Measurements from ENCODE around the gene ARF1.

The ARF1 gene

DNA sequence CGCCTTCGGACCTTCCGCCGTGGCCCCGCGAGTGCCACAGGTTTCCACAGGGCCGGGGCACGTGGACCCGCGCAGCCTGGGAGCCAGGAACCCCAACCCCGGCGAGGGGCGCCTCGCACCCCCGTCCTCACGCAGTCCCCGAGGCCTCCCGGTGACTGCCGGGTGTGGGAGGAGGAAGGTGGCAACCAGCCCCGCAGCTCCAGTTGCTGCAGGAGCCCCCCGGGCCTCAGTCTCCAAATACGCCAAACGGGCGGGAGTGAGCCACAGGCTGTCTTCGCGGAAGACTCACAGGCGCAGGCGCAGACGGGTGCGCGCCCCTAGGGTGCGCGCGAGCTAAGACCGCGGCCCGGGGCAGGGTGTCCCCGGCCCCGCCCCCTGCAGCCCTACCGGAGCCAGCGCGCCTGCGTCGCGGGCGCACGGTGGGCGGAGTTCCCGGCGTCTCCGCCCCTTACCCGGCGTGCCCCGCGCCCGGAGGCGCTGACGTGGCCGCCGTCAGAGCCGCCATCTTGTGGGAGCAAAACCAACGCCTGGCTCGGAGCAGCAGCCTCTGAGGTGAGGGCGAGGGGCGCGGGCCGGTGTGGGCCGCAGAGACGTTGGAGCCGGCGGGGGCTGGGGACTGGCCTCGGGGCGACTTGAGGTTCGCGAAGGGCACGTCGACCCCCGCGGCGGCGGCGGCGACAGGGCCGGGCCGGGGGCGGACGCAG, at the start of gene ARF1:
TSS of gene ARF1 (plus strand) at position 495 of the 704 bp plus-strand sequence. CDS start 14,407 bp downstream, outside the sequence.
- peak; percentile 82 to 95 (median 86) for DNase-seq

DNA sequence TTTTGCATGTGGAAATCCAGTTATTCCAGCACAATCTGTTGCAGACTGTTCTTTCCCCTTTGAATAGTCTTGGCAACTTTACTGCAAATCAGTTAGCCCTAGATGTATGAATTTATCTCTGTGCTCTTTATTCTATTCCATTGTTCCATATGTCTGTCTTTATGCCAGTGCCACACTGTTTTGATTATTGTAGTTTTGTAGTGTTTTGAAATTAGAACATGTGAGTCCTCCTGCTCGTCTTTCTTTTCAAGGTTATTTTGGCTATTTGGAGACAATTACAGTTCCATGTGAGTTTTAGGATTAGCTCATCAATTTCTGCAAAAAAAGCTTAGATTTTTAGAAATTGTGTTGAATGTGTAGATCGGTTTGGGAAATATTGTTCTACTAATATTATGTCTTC, 49.1 kb upstream of the ARF1 start:
- no peak for DNase-seq

DNA sequence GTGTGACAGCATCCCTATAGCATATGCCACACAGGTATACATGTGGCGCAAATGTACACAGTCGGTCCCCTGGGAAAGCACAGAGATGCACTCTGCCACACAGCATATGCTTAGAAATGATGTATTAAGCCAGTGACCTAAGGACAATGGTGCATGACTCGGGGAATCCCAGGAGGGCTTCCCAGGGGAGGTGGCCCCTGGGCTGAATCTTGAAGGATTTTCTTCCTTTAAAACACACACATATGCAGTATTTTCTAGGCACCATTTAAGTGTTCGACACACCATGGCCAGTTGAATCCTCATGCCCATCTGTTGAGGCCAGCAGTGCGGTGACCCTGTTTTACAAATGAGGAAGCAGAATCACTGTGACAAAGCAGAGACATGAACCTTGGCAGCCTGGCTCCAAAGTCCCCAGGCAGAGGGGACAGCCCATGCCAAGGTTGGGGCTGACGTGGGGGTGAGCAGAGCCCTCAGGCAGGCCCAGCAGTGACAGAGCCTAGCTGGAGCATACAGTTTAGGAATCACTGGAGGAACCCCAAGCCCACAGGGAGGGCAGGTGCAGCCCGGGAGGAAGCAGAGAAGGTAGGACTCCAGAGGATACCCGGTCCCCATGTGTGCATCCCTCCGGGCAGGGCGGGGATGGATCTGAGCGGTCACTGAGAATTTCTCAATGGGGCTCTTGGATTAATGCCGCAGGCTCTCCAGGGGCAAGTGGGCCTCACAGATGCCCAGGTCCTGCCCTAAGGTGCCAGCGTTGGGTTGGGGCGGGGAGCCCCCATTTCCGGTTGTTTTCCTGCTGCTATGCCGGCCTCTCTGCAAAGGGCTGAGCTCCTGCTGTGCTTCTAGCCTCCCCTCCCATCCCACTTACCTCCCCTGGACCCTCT, 47.3 kb upstream of the ARF1 start:
- no peak for DNase-seq

DNA sequence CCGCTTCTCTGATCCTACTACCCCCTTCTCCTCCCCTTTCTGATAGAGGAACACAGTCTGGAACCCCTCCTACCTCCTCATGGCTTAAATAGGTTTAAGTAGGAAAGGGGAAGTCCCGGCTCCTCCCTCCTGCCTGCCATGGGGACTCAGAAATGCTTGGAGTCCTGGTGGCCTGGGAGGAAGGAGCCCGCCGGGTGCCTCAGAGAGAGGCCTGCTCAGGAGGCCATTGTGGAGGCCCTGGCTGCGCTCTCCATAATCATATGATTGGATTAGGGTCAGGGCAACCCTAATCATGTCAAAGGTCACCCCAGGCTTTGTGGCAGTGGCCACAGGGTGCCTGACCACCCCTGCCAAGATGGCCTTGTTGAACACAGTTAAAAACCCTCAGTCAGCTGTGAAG, 46.7 kb upstream of the ARF1 start:
- no peak for DNase-seq

DNA sequence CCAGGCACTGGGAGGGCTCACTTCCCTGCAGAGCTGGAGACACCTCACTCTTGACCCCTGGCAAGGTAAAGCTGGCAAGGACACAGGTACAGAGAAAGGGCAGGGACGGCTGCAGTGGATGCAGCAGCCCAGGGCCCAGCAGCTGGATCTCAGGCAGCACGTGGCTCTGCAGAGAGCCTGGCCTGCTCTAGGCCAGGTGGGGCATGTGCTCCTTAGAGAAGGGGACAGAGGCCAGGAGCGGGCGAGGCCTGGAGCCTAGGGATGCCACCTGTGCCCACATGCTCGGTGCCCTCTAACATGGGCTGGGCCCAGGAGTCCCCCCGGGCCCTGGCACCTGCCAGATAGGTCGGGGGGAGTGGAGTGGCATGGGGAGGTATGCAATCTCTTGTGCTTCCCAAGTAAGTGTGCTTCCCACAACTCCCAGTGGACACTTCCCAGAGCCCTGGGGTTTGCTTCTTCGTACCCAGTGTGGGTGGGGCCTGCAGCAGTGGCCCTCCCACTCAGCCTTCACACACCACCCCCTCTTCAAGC, 45.7 kb upstream of the ARF1 start:
- no peak for DNase-seq

DNA sequence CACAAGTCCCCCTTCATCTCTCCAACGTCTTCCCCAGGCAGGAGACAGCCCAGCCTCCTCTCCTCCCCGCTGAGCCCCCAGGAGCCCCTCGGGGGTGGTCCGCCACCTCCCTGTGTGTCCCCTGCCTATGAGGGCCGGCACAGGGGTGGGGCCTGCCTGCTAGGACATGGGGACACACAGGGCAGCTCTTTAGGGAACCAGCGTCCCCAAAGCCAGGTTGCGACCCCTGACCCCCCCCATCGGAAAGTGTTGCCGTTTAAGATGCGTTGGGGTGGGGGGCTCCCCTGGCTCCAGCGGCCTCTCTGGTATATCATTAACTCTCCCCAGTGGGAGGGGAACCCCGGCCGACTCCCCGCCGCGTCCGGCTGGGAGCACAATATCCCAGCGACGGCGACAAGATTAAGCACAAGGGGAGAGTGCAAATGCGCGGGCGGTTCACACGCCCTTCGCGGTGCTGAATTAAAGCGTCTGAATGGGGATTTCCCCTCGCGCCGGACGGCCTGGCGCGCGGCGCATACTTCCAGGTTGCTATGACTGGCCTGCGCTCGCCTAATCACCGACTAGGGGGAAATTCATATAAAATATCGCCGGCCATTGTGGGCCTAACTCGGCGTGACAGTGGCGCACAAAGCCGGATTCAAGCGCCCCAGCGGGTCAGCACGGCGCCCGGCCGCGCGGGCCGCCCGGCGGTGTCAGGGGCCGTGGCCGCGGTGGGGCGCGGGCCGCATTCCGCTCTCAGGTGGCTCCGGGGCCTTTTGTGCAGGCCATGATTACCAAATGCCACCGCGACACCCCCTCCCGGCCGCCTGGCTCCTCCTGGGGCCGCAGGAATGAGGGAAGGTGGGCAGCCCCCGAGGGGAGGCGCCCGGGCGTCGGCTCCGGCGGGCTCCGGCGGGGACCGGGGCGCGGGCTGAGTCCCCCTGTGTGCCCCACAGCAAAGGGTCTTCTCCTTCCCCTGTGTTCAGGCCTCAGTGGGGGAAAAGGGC, 44.8 kb upstream of the ARF1 start:
- no peak for DNase-seq

DNA sequence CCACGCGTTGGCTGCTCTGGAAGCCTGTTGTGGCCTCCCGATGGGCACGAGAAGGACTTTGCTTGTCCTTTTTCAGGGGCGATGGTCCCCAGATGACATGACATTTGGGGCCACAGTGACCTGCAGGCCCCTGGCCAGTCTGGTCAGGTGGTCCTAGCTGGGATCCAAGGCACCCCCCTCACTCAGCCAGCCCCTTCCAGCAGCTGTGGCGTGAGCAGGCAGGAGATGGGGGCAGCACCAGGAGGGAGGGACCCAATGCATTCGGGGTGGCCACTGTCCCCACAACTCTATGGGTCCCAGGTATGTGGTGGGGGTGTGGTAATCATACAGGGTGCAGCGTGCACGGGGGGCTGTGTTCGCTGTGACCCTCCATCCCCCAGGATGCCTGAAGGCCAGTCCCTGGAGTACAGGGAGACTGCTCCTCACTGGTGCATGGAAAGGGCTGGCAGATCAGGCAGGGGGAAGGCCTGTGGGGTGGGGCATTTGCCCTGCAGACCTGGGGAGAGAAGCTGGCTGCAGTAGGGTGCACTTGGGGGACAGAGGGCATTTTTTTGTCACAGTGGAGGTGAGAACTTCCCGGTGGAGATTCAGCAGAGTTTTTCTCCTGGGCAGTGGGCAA, 44.0 kb upstream of the ARF1 start:
- DNase-seq = no peak

DNA sequence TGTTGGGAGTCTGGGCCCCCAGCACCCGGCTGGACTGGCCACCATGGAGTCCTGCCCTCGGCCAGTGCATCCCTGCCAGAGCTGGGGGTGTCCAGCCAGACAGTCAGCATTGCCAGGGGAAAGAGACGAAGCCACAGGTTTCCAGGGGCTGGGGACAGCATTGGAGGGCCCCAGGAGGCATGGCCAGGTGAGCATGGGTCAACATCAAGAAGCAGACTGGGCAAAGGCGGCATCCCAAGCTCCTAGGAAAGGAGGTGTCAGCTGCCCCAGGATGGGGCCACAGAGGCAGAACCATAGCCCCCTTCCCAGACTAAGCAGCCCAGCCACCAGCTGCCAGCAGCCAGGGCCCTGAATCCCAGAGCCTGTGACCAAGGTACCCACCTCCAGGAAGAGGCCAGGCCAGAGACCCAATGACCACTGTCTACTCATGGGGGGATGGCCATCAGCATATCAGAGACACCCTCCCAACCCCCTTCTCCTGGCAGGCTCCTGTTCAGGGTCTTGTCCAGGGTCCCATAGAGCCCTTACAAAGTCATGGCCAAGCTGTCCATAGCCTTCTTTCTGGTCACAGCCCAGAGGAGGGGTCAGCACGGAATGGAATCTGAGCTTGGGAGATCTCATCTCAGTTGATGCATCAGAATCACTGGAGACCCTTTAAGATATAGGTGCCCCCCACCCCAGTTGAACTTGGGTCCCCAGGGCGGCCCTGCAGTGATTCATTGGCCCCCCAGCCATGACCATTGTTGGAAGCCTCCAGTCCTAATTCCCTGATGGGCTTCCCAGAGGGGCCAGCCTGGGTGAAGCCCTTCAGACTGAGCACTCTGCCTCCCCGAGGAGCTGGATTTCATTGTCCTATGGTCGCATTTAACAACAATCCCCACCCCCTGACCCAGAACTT, 43.3 kb upstream of the ARF1 start:
- DNase-seq = no peak

DNA sequence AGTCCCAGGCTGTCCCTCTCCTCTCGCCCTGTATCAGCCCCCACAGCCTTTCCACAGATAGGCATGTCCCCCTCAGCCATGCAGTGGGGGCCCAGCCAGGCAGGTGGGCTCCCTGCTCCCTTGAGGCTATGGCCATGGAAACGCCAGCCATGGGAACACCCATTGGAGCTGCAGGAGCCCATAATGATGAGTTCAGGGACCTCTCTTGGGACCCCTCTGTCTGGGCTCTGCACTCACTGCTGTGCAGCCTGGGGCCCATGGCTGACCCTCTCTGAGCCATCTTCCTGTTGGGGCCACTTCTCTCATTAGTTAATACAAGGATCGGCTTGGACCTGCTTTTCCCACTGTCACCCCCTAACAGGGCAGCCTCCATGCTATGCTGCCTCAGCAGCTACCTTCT, 42.5 kb upstream of the ARF1 start:
- DNase-seq = no peak

DNA sequence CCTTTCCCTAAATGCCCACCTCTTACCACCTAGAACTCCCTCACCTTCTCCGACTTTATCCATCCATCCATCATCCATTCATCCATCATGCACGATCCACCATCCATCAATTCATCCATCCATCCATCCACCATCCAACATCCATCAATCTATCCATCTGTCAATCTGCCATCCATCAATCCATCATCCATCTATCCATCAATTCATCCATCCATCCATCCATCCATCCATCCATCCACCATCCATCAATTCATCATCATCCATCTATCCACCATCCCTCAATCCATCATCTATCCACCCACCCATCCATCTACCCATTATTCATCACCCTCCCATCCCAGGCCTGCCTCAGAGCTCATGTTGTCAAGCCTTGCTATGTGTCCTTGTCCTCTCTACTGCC, 41.2 kb upstream of the ARF1 start:
- DNase-seq = no peak

DNA sequence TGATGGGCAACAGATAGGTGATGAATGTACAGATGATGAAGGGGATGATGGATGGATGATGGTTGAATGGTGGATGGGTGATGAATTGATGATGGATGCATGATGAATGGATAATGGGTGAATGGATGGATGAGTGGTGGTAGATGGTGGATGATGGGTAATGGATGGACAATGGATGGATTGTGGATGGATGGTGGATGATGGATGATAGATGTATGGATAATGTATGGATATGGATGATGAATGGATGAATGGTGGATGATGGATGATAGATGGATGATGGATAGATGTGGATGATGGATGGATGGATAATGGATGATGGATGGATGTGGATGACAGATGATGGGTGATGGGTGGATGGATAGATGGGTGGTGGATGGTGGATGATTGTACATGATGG, 40.0 kb upstream of the ARF1 start:
- no peak for DNase-seq

DNA sequence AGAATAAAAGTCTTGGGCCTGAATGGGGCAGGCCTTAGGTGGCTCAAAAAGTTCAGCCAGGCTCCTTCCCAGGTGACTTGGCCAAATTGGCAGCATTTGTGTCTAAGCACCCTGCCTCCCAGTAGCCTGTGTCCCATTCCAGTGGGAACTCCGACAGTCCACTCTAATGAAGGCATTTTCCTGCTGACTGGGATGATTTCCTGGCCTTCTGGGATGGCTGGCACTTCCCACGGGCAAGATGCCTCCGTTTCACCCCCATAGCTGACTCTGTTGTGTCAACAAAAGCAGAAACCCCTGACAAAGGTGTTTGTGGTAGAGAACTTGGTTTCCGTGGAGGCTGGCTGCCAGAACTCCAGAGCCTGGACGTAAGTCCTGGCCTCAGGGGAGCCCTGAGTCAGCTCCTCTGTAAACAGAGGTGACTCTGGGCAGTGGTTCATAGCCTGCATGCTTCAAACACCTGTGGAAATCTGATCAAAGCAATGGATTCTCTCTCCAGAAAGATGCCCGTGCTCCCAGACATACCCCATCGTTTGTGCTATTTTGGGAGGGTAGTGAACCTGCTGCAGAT, 39.1 kb upstream of the ARF1 start:
- DNase-seq = no peak

DNA sequence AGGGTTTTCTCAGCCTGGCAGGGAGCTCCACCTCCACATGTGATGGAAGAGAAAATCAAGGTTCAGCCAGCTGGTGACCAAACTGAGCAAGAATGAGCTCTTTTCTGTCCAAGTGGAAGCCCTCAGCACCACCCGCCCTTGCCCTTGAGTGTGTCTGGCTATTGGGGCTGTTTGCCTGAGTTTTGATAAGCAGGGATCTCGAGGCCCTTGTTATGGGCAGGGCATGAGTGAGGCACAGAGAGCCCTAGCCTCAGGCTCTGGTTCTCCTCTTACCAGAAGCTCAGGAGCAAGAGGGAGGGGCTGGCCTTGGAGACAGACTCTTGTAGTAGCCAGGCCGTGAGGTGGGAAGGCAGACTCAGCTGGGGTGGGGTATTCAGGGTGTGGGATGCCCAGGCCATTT, 37.5 kb upstream of the ARF1 start:
- DNase-seq = no peak

DNA sequence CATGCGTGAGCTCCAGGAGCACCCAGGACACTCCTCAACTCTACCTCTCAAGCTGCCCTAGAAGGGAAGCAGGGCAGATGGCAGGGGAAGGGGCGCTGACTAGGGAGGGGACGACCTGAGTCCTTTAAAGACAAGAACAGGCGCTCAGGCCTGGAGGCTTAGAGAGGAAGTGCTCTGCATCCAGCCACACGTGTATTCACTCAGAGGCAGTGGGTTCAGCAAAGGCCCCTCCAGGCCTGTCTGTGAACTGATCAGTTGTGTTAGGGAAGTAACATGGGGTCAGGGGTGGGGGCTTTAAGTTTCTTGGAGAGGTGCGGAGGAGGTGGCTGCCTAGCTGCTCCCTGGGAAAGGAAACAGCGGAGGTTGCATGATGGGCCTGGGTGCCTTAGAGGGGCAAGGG, 37.1 kb upstream of the ARF1 start:
- no peak for DNase-seq

DNA sequence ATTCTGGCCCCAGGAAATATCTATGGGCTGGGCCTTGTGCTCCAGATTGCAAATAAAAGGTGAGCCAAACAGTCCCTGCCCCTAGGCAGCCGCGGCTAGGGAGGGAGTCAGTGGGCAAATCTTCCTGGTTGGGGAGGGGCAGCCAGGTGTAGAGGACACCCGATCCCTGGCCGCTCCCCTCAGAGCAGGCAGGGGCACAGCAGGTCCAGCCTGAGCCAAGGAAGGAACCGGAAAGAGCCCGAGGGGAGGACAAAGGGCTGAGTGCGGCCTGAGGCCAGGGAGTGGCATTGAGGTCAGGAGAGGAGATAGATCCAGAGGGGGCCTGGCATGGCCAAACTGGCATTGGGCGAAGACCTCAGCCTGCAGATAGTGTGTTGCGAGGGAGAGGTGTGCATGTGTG, 36.6 kb upstream of the ARF1 start:
- no peak for DNase-seq

DNA sequence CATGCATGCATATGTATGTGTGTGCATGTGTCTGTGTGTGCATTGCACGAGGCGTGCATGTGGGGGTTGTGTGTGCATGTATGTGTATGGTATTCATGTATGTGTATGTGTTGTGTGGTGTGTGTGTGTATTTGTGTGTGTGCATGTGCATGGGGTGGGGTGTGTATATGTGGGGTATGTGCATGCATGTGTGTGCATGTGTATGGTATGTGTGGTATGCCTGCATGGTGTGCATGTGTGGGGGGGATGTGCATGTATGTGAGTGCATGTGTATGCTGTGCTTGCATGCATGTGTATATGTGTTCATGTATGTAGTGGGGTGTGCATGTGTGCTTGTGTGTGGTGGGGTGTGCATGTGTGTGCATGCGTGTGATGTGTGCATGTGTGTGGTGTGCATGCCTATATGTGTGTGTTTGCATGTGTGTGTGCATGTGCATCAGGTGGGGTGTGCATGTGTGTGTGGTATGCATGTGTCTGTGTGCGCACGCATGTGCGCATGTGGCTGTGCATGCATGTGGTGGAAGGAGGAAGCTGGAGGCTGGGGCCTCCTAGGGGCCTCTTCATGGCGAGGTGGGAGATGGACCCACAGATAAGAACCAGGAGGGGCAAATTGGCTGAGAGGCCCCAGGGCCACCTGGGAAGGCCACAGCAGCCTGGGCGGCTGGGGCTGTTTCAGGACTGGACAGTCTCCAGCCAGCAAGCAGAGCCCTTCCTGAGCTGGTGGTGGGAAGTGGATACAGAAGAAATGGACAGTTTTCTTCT, 35.9 kb upstream of the ARF1 start:
- no peak for DNase-seq

DNA sequence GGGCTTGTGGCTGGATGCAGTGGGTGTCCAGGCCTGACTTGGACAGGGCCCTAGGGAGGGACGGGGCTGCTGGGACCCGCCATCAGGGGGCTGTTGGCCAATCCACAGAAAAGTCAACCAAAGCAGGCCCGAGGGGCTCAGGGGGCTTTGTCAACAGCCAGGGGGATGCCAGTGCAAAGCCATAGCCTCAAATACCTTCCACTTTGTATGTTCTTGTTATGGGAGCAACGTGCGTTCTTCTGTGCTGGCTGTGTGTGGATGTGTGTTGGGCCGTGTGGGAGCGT, 35.4 kb upstream of the ARF1 start:
- no peak for DNase-seq

DNA sequence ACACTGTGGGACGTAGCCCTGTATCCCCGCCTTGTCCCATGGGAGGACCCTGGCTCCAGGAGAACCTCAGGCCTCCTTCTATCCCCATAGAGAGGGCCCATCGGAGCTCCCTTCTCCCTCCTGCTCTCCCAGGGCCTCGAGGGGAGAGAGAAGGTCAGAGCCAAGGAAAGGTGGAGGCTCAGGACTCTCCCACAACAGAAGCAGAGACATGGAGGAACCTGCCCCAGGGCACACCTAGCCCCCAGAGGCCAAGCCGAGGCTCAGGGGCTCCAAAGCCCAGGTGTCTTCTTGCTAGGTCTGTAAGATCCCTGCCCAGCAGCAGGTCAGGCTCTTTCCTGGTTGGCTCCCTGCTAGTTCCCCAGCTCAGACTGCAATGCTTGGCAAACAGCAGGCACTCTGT, 34.4 kb upstream of the ARF1 start:
- no peak for DNase-seq

DNA sequence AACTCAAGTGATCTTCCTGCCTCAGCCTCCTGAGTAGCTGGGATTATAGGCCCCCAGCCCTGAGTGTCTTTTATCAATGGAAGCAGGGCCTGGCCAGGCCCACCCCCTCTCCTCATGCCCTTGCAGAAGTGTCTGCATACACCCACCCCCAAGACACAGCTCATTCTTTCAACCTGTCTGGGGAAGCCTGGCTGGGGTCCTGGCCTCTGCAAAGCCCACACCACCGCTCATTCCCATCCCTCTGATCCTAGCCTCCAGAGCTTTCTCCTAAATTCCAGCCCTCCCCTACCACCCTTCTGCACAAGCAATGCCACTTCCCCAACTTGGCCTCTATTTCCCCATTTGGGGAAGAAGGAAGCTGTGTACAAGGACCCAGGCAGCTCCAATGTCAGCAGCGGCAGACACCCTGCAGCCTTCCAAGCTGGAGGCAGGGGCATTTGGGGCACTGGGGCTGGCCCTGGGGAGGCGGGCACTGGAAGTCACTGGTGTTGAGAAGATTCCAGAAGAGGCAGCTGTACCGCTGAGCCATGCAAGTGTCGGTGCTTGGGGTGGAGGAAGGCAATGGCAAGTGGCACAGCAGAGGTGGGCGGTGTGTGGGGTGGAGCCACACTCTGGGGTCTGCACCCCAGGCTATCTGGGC, 33.7 kb upstream of the ARF1 start:
- no peak for DNase-seq

Measured in activated naive CD4-positive, alpha-beta T cell (primary cell).